Spleen (tissue), 7 donors: ENCODE results near the gene TRPV4.

Experiments
- POLR2AphosphoS5 ChIP-seq, 3 donors: sonication (generic); formaldehyde crosslinking; IDR thresholded peaks; one replicate each; pipeline ENCODE4 v1.5.1; 2017; ENCODE audit warnings: antibody characterized with exemption in 3 of 3
- TF ChIP-seq, protein P1 (sequence below), 11 experiments: fragments of 200-600 bp in 7 of 11; fragments of 450-650 bp in 4 of 11; sonication (generic) in 4 of 11; IDR thresholded peaks in 8 of 11; conservative IDR thresholded peaks in 3 of 11; 1 replicate in 7 of 11; 2 replicates in 4 of 11; pipeline versions ENCODE4 v1.4.0 to v1.8.0; 2016 to 2021; ENCODE audit warnings: antibody characterized with exemption in 11 of 11, inconsistent platforms in 4 of 11, mild to moderate bottlenecking in 1 of 11
- donor health status: DM: no; HTN: no; CAD: no; lungs with moderate emphysema.
- donor health status: DM: no; HTN: no; CAD: no.
- donor health status: DM: no; HTN: no; CAD: no.

DNA sequence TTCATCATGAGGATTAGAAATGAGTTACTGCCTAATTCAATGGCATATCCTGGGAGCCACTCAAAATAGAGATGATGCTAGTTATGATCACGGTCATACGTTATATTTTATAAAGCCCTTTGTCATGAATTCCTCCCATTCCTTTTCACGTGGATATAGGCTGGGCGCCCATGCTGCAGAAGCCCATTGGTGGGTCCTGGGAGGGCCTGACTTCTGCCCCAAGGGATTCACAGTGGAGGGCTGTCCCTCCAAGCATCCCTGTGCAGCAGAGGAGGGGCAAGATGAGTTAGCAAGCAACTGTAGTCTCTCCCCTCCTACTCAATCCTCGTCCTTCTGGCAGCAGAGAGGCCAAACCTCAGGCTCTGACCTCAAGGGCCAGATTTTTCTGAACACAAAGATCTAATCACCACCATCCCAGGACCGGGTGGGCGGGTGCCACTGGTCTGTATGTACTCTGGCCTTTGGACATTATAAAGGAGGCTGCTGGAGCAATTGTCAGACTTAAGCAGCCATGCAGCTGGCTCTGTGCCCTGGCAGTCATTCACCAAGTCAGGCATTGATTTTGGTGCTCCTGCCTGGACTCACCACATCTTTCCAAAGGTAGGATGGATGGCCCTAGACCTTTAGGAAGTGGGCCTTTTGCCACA is 38.6 kb upstream of the TRPV4 start:
- TF ChIP-seq, protein P1, sequence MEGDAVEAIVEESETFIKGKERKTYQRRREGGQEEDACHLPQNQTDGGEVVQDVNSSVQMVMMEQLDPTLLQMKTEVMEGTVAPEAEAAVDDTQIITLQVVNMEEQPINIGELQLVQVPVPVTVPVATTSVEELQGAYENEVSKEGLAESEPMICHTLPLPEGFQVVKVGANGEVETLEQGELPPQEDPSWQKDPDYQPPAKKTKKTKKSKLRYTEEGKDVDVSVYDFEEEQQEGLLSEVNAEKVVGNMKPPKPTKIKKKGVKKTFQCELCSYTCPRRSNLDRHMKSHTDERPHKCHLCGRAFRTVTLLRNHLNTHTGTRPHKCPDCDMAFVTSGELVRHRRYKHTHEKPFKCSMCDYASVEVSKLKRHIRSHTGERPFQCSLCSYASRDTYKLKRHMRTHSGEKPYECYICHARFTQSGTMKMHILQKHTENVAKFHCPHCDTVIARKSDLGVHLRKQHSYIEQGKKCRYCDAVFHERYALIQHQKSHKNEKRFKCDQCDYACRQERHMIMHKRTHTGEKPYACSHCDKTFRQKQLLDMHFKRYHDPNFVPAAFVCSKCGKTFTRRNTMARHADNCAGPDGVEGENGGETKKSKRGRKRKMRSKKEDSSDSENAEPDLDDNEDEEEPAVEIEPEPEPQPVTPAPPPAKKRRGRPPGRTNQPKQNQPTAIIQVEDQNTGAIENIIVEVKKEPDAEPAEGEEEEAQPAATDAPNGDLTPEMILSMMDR (IDR thresholded peaks at IDR 0.05 in 8 of 11, conservative IDR thresholded peaks at IDR 0.05 in 3 of 11): no peak
- no peak for TF ChIP-seq POLR2AphosphoS5 (IDR thresholded peaks at IDR 0.05)
